ENCODE measurements around the gene PLPPR3. TPM values are rescaled to one million over a fixed set of nuclear protein-coding genes. Genes with fewer than 3 reads are reported as not detected.

Gene PLPPR3
- total RNA-seq, 2 experiments from 2014 or later, result not detected

- H3K36me3 Mint-ChIP-seq (ENCODE audit: low read depth), result no peaks in the 10 kb centered on the region
- H3K9me3 Mint-ChIP-seq, result no peaks in the 10 kb centered on the region
- POLR2A ChIA-PET, result interaction anchor here (1.3 kb wide), 1 partner anchor 32 kb away, joined by 4 read pairs; no protein-coding TSS in a partner anchor
- peaks cover 3% of the 10 kb centered on the region for H3K4me1 Mint-ChIP-seq (ENCODE audit: low read depth)
- no peak for DNase-seq
- H3K4me3 Mint-ChIP-seq, result no peak overlapping the region
- no peak for ATAC-seq
- CTCF ChIA-PET, result interaction anchor here (0.7 kb wide), 1 partner anchor 91 kb away, joined by 3 read pairs; no protein-coding TSS in a partner anchor
- H3K27ac Mint-ChIP-seq, result no peak overlapping the region
- intact Hi-C loops (cut with micrococcal nuclease), result loop anchor here (5.0 kb wide), 1 partner anchor 144 kb away; the partner anchor contains the start of gene KISS1R
- TF ChIP-seq CTCF (IDR thresholded peaks at IDR 0.05), result no peak
- H3K27me3 Mint-ChIP-seq, result peaks cover 5% of the 10 kb centered on the region
Measured at GRCh38 chr19:772730-773436, 48.9 kb downstream of the PLPPR3 start.

GRCh38 chr19:772063-772462 lies 49.7 kb downstream of the PLPPR3 start:
- ATAC-seq (no peak), DNase-seq (no peak)
- ChIA-PET POLR2A (no interaction called here), CTCF (interaction anchor here (0.7 kb wide), 1 partner anchor 92 kb away, joined by 3 read pairs; no protein-coding TSS in a partner anchor)
- Mint-ChIP-seq H3K27me3 (peaks cover 5% of the 10 kb centered on the region), H3K36me3 (ENCODE audit: low read depth) (no peaks in the 10 kb centered on the region), H3K4me3 (no peak overlapping the region), H3K27ac (no peak overlapping the region), H3K4me1 (ENCODE audit: low read depth) (peaks cover 3% of the 10 kb centered on the region), H3K9me3 (no peaks in the 10 kb centered on the region)
- no peak for TF ChIP-seq CTCF (IDR thresholded peaks at IDR 0.05)
- intact Hi-C loops (cut with micrococcal nuclease), result loop anchor here (5.0 kb wide), 1 partner anchor 145 kb away; the partner anchor contains the start of gene KISS1R

GRCh38 chr19:771332-771785 lies 50.4 kb downstream of the PLPPR3 start:
- peak; percentile 78 for ATAC-seq
- H3K27ac Mint-ChIP-seq, result no peak overlapping the region
- no peaks in the 10 kb centered on the region for H3K9me3 Mint-ChIP-seq
- H3K36me3 Mint-ChIP-seq (ENCODE audit: low read depth), result no peaks in the 10 kb centered on the region
- no peak overlapping the region for H3K4me3 Mint-ChIP-seq
- peaks cover 3% of the 10 kb centered on the region for H3K4me1 Mint-ChIP-seq (ENCODE audit: low read depth)
- peaks cover 5% of the 10 kb centered on the region for H3K27me3 Mint-ChIP-seq
- peak; percentile 60 for TF ChIP-seq CTCF (IDR thresholded peaks at IDR 0.05)
- ChIA-PET CTCF (interaction anchor here (0.6 to 2.3 kb wide), 6 partner anchors 13 to 205 kb away, joined by 3 to 12 read pairs (median 4); no protein-coding TSS in a partner anchor), POLR2A (no interaction called here)
- intact Hi-C loops (cut with micrococcal nuclease), result loop anchor here (5.0 kb wide), 1 partner anchor 146 kb away; the partner anchor contains the start of gene KISS1R
- DNase-seq, result peak; percentile 68

GRCh38 chr19:769616-770015 lies 52.1 kb downstream of the PLPPR3 start:
- peaks cover 3% of the 10 kb centered on the region for H3K4me1 Mint-ChIP-seq (ENCODE audit: low read depth)
- TF ChIP-seq CTCF (IDR thresholded peaks at IDR 0.05), result no peak
- intact Hi-C loops (cut with micrococcal nuclease), result loop anchor here (5.0 kb wide), 1 partner anchor 148 kb away; the partner anchor contains the start of gene KISS1R
- no peak overlapping the region for H3K27ac Mint-ChIP-seq
- DNase-seq (no peak), ATAC-seq (no peak)
- H3K36me3 Mint-ChIP-seq (ENCODE audit: low read depth), result no peaks in the 10 kb centered on the region
- ChIA-PET POLR2A (no interaction called here), CTCF (interaction anchor here (1.0 to 2.3 kb wide), 8 partner anchors 9 to 475 kb away, joined by 3 to 12 read pairs (median 4); partner anchors contain the start of genes MED16, RNF126 and RNU6-9)
- no peaks in the 10 kb centered on the region for H3K9me3 Mint-ChIP-seq
- no peak overlapping the region for H3K4me3 Mint-ChIP-seq
- H3K27me3 Mint-ChIP-seq, result peaks cover 5% of the 10 kb centered on the region

- H3K4me1 Mint-ChIP-seq (ENCODE audit: low read depth), result peaks cover 3% of the 10 kb centered on the region
- peaks cover 5% of the 10 kb centered on the region for H3K27me3 Mint-ChIP-seq
- intact Hi-C loops (cut with micrococcal nuclease), result no loop called here
- ATAC-seq (no peak), DNase-seq (no peak)
- CTCF ChIA-PET, result interaction anchor here (1.3 kb wide), 1 partner anchor 28 kb away, joined by 3 read pairs; no protein-coding TSS in a partner anchor
- H3K4me3 Mint-ChIP-seq, result no peak overlapping the region
- H3K27ac Mint-ChIP-seq, result no peak overlapping the region
- no peaks in the 10 kb centered on the region for H3K9me3 Mint-ChIP-seq
- POLR2A ChIA-PET, result no interaction called here
- H3K36me3 Mint-ChIP-seq (ENCODE audit: low read depth), result no peaks in the 10 kb centered on the region
- TF ChIP-seq CTCF (IDR thresholded peaks at IDR 0.05), result no peak
Measured at GRCh38 chr19:768424-768823, 53.3 kb downstream of the PLPPR3 start.

All from activated CD8-positive, alpha-beta T cell treated with anti-CD3 and anti-CD28 coated beads for 36 hours (primary cell).